ENCODE measurements around the gene GXYLT1. TPM values are rescaled to one million over a fixed set of nuclear protein-coding genes. Genes with fewer than 3 reads are reported as not detected.

The GXYLT1 gene
- total RNA-seq, 4 donors from 2014 or later: 11.3 to 36.2 (median 15.5) TPM

DNA sequence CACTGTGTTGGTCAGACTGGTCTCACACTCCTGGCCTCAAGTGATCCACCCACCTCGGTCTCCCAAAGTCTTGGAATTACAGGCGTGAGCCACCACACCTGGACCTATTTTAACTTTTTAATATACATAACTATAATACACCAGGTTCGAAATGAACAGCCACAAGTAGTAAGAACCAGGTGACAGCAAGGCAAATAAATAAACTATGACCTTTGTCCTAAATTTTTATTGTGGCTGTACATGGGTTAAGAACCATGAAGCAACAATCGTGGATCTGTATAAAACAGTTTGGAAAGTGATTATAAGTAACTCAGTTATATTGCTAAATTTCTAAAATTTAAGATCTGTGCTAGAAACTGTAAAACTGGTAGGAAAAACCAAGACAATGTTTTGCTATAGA lies 41.5 kb downstream of the GXYLT1 start:
- no peak for DNase-seq
- Histone ChIP-seq H3K4me3 (no peak overlapping the region), H3K27me3 (no peaks in the 10 kb centered on the region), H3K4me1 (no peaks in the 10 kb centered on the region), H3K27ac (no peak overlapping the region), H3K9me3 (no peaks in the 10 kb centered on the region), H3K36me3 (no peaks in the 10 kb centered on the region)
- TF ChIP-seq POLR2A (IDR thresholded peaks at IDR 0.05): no peak
- TF ChIP-seq, protein P1, sequence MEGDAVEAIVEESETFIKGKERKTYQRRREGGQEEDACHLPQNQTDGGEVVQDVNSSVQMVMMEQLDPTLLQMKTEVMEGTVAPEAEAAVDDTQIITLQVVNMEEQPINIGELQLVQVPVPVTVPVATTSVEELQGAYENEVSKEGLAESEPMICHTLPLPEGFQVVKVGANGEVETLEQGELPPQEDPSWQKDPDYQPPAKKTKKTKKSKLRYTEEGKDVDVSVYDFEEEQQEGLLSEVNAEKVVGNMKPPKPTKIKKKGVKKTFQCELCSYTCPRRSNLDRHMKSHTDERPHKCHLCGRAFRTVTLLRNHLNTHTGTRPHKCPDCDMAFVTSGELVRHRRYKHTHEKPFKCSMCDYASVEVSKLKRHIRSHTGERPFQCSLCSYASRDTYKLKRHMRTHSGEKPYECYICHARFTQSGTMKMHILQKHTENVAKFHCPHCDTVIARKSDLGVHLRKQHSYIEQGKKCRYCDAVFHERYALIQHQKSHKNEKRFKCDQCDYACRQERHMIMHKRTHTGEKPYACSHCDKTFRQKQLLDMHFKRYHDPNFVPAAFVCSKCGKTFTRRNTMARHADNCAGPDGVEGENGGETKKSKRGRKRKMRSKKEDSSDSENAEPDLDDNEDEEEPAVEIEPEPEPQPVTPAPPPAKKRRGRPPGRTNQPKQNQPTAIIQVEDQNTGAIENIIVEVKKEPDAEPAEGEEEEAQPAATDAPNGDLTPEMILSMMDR (IDR thresholded peaks at IDR 0.05): no peak
- intact Hi-C loops (cut with DNase I; ENCODE audit: low total_unique reads): no loop called here

DNA sequence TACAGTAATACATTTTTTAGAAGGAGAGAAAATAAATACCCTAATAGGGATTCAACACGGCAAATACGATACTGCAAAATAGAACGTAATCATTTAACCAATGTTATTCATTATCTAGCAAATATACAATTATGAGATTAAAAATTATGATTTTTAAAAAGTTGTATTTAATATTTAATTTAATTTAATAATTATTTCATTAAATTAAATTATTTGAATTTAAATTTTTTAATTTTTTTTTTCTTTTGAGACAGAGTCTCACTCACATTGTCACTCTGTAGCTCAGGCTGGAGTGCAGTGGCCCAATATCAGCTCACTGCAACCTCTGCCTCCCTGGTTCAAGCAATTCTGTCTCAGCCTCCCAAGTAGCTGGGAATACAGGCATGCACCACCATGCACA lies 42.0 kb downstream of the GXYLT1 start:
- no peak overlapping the region for H3K27ac ChIP-seq
- no peaks in the 10 kb centered on the region for H3K36me3 ChIP-seq
- no peak for DNase-seq
- no peaks in the 10 kb centered on the region for H3K4me1 ChIP-seq
- H3K27me3 ChIP-seq: no peaks in the 10 kb centered on the region
- no peak overlapping the region for H3K4me3 ChIP-seq
- no peaks in the 10 kb centered on the region for H3K9me3 ChIP-seq
- intact Hi-C loops (cut with DNase I; ENCODE audit: low total_unique reads): no loop called here
- TF ChIP-seq POLR2A (IDR thresholded peaks at IDR 0.05): no peak
- TF ChIP-seq, protein P1 (IDR thresholded peaks at IDR 0.05): no peak

DNA sequence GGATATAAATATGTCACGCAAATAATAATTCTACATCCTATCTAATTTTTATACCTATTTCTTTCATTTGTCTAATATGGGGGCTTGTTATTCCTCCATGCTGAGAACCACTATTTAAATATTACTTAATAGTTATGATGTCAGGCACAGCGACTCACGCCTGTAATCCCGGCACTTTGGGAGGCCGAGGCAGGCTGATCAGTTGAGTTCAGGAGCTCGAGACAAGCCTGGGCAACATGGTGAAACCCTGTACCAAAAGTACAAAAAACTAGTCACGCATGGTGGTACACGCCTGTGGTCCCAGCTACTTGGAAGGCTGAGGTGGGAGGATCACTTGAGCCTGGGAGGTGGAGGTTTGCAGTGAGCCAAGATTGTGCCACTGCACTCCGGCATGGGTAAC lies 45.2 kb downstream of the GXYLT1 start:
- no peak for DNase-seq
- Histone ChIP-seq H3K27me3 (no peaks in the 10 kb centered on the region), H3K9me3 (no peaks in the 10 kb centered on the region), H3K27ac (no peak overlapping the region), H3K36me3 (no peaks in the 10 kb centered on the region), H3K4me3 (no peak overlapping the region), H3K4me1 (no peaks in the 10 kb centered on the region)
- intact Hi-C loops (cut with DNase I; ENCODE audit: low total_unique reads): no loop called here
- TF ChIP-seq, protein P1 (IDR thresholded peaks at IDR 0.05): no peak
- no peak for TF ChIP-seq POLR2A (IDR thresholded peaks at IDR 0.05)

DNA sequence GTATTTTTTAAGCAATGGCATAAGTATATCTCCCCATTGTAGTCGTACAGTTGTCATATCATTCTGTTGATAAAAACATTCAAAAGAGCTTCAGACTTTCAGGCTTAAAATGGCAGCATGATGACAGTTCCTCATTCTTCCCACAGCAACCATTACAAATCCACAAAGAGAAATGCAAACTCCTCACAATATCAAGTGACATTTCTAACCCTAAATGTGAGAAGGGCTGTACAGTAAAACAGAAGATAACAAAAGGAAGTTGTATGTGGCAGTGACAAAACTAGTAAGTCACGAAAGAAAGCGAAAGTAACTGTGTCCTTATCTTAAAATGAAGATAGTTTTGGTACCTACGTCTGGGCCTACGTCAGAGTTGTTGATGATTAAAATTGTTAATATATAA lies 46.7 kb downstream of the GXYLT1 start:
- H3K4me3 ChIP-seq: no peak overlapping the region
- no peaks in the 10 kb centered on the region for H3K36me3 ChIP-seq
- no peak overlapping the region for H3K27ac ChIP-seq
- DNase-seq: no peak
- H3K27me3 ChIP-seq: no peaks in the 10 kb centered on the region
- no peaks in the 10 kb centered on the region for H3K4me1 ChIP-seq
- intact Hi-C loops (cut with DNase I; ENCODE audit: low total_unique reads): no loop called here
- H3K9me3 ChIP-seq: no peaks in the 10 kb centered on the region
- TF ChIP-seq, protein P1 (IDR thresholded peaks at IDR 0.05): no peak
- TF ChIP-seq POLR2A (IDR thresholded peaks at IDR 0.05): no peak

DNA sequence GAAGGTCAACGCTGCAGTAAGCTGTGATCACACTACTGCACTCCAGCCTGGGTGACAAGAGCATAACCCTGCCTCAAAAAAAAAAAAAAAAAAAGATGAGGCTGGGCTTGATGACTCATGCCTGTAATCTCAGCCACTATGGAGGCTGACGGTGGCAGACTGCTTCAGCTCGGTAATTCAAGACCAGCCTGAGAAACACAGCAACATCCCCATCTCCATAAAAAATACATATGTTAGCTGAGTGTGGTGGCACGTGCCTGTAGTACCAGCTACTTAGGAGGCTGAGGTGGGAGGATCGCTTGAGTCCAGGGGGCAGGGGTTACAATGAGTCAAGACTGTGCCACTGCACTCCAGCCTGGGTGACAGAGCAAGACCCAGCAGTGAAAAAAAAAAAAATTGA lies 50.4 kb downstream of the GXYLT1 start:
- Histone ChIP-seq H3K4me3 (no peak overlapping the region), H3K9me3 (no peaks in the 10 kb centered on the region), H3K27me3 (no peaks in the 10 kb centered on the region), H3K27ac (no peak overlapping the region), H3K36me3 (no peaks in the 10 kb centered on the region), H3K4me1 (no peaks in the 10 kb centered on the region)
- TF ChIP-seq, protein P1 (IDR thresholded peaks at IDR 0.05): no peak
- no peak for TF ChIP-seq POLR2A (IDR thresholded peaks at IDR 0.05)
- intact Hi-C loops (cut with DNase I; ENCODE audit: low total_unique reads): no loop called here
- DNase-seq: no peak
